Retinal pigment epithelial cell (primary cell): ENCODE results near the gene GRIN2B.
A peak's percentile ranks its signal among the peaks of the same experiment; 100 is the strongest.

ENCODE experiments used
- DNase-seq: peaks from one replicate; pipeline ENCODE4 v3.0.0-alpha.2; 2010; ENCODE audit warnings: low read depth
- H3K4me3 ChIP-seq: 2 replicates; pipeline ENCODE4 v1.5.1; 2011; ENCODE audit warnings: mild to moderate bottlenecking, low read length, control low read depth, moderate library complexity
- TF ChIP-seq, protein P1 (sequence below): conservative IDR thresholded peaks from 2 replicates; pipeline ENCODE4 v1.5.1; 2011; ENCODE audit warnings: low read depth, low read length, control low read depth, inconsistent platforms

The GRIN2B gene

DNA sequence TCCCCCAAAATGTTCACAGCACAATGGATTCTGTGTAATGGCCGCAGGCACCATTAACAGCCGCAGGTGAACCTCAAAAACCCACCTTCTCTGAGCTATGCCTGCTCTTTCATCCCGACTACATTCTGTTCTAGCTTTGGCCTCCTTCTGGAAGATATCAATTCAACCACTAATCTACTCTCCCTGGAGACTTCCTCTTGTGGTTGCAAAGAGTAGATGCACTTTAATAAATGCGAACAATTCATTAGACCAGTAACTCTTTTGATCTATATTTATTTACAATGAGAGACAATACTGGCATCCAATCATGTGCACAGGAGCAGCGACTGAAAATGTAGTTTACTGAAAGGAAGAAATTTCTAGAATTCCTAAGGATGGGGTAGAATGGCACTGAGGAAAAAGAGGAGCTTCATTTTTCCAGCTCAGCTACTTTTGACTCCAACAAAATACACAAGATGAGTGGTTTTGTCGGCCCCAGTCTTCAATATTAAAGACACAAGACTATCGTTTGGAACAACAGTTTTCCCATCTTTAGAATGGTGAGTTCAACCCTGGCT is 5.3 kb downstream of the GRIN2B start:
- TF ChIP-seq, protein P1, sequence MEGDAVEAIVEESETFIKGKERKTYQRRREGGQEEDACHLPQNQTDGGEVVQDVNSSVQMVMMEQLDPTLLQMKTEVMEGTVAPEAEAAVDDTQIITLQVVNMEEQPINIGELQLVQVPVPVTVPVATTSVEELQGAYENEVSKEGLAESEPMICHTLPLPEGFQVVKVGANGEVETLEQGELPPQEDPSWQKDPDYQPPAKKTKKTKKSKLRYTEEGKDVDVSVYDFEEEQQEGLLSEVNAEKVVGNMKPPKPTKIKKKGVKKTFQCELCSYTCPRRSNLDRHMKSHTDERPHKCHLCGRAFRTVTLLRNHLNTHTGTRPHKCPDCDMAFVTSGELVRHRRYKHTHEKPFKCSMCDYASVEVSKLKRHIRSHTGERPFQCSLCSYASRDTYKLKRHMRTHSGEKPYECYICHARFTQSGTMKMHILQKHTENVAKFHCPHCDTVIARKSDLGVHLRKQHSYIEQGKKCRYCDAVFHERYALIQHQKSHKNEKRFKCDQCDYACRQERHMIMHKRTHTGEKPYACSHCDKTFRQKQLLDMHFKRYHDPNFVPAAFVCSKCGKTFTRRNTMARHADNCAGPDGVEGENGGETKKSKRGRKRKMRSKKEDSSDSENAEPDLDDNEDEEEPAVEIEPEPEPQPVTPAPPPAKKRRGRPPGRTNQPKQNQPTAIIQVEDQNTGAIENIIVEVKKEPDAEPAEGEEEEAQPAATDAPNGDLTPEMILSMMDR = no peak

DNA sequence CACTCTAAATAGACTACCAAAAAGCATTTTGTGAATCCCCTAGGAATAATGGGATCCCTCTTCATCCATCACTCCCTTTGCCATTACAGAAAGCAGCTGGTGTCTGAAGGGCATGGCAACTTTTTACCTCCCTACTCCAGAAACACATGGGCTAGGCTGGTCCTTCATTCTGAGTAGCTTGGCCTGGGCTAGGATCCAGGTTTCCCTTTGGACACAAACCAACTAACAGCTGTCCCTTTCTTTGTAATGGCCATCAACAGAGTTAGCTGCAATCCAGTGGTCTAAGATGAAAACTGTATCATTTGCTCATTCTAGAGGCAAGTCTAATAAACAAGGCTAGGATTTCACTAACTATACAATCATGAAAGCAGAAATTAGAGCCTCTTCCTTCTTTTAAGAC is 7.4 kb downstream of the GRIN2B start:
- TF ChIP-seq, protein P1 = no peak

More for the DNA sequence above, 5.3 kb downstream of the GRIN2B start:
- DNase-seq = no peak
- no peak overlapping the region for H3K4me3 ChIP-seq

DNA sequence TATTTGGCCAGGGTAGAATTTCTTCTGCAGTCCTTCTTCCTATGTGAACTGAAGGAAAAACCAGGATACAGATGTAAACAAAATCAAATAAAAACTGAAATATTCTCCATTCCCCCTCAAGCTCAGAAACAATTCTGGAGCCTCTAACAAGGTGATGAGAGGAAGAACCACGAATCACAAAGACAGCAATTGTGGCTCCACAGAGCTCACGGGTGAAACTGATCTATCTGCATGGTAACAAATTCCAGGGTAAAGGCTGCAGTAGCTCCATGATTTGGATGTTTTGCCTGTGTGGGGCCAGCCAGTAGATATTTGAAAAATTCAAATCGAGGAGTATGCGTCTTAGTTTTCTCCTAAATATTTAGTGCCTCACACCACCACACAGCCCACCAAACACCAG is 10.6 kb downstream of the GRIN2B start:
- no peak overlapping the region for H3K4me3 ChIP-seq
- no peak for DNase-seq
- TF ChIP-seq, protein P1 = no peak

More for the DNA sequence above, 7.4 kb downstream of the GRIN2B start:
- no peak for DNase-seq
- no peak overlapping the region for H3K4me3 ChIP-seq

DNA sequence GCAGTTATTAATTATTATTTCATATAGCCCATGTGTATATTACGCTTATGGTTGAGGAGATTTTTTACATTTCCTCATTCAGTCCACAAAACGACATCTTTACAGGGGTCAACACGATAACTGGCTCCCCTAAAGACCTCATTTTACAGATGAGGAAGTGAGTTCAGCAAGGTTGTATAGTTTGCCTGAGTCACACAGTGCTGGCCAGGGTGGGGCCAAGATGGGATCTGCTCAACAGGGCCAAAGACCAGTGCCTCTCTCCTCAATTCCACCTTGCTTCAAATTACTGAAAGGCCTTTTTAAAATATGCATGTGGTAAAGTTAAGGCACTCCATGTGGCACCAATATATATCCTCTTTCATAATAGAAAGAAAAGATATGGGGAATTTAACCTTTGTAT is 13.1 kb downstream of the GRIN2B start:
- no peak overlapping the region for H3K4me3 ChIP-seq
- DNase-seq = no peak
- TF ChIP-seq, protein P1 = no peak

DNA sequence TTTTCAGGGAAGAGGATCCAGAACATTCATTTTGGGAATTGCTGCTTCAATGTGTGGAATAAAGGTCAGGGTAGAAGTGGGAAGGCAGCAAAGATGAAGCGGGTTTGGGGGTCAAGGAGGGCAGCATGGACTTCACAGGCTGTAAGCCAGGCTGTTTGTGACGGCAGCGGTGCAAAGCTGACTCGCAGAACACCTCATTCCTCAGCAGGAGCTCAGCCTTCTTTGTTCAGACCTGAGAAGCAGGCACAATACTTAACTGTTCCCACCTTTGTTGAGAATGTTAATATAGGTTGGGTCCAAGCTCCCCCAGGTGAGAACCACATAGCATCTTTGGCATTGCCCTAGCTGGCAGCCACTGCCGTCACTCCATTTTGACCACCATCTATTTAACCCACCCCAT is 16.7 kb downstream of the GRIN2B start:
- DNase-seq = no peak
- H3K4me3 ChIP-seq = no peak overlapping the region
- TF ChIP-seq, protein P1 = no peak

DNA sequence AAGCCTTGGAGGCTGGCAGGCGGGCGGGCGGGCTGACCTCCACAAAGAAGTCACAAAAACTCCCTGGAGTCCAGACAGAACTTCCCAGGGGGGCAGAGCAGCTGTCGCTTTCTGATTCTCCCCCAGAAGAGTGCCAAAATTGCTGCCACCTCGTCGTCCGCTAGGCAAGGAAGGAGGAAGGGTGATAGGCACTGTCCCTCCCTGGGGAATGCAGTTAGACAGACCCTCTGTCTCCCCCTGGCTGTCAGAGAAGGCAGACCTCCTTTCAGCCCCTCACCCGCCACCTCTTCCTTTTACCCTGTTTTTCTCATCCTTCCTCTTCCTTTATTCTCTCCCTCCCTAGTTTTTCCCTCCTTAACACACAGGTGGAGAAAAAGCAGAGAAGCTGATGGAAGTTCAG is 18.7 kb downstream of the GRIN2B start:
- no peak overlapping the region for H3K4me3 ChIP-seq
- TF ChIP-seq, protein P1 = peak; percentile 53
- DNase-seq = no peak

DNA sequence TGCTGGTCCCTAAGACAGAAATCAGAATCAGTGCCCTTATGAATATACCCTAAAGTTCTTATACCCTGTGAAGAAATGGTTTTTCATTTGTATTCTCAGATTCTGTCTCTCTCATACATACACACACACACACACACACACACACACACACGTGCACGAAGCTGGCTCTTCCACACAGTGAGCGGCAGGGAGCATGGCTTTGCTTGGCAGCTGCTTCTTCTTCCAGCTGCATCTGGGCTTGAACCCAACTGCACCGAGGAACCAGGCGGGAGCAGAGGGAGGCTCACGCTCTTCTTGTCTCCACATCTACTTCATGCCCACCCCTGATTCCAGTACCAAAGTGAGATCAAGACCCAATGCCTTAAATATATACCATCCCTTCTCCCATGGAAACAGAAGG is 19.4 kb downstream of the GRIN2B start:
- TF ChIP-seq, protein P1 = no peak
- no peak for DNase-seq
- H3K4me3 ChIP-seq = no peak overlapping the region
